SK-N-SH treated with all-trans-retinoic acid at 6 μM for 48 hours (cell line): ENCODE results near the gene DDX46.

ENCODE experiments used
- ATAC-seq: fragments of 200-7000 bp; cut with Tn5 transposase; 3 replicates; pipeline ENCODE4 v1.9.1; 2020; ENCODE audit warnings: mild to moderate bottlenecking, moderate library complexity
- ARNTL ChIP-seq: fragments of 450-650 bp; formaldehyde crosslinking; IDR thresholded peaks from 2 replicates; pipeline ENCODE4 v1.5.0; 2020; ENCODE audit warnings: low read depth, mild to moderate bottlenecking, moderate library complexity, borderline replicate concordance
- CSDC2 ChIP-seq: fragments of 250-450 bp; sonication (Bioruptor Pico); IDR thresholded peaks from 2 replicates; pipeline ENCODE4 v1.5.0; 2020; ENCODE audit warnings: mild to moderate bottlenecking, moderate library complexity
- CSRNP3 ChIP-seq: fragments of 250-450 bp; sonication (Bioruptor Pico); IDR thresholded peaks from 2 replicates; pipeline ENCODE4 v1.5.1; 2021; ENCODE audit warnings: mild to moderate bottlenecking, moderate library complexity
- GLIS3 ChIP-seq: fragments of 250-450 bp; sonication (Bioruptor Pico); IDR thresholded peaks from 2 replicates; pipeline ENCODE4 v1.5.0; 2020; ENCODE audit warnings: mild to moderate bottlenecking, moderate library complexity
- OSR1 ChIP-seq: fragments of 250-450 bp; sonication (Bioruptor Pico); IDR thresholded peaks from 2 replicates; pipeline ENCODE4 v1.8.0; 2022; ENCODE audit warnings: moderate library complexity, mild to moderate bottlenecking, inconsistent platforms
- POU6F1 ChIP-seq: fragments of 250-450 bp; sonication (Bioruptor Pico); IDR thresholded peaks from 2 replicates; pipeline ENCODE4 v1.8.0; 2021; ENCODE audit warnings: low read depth, mild to moderate bottlenecking, moderate library complexity, borderline replicate concordance
- TCF4 ChIP-seq: fragments of 250-450 bp; sonication (Bioruptor Pico); IDR thresholded peaks from 2 replicates; pipeline ENCODE4 v1.8.0; 2021; ENCODE audit warnings: mild to moderate bottlenecking, moderate library complexity, borderline replicate concordance
- ZC3H10 ChIP-seq: fragments of 250-450 bp; sonication (Bioruptor Pico); IDR thresholded peaks from 2 replicates; pipeline ENCODE4 v1.5.1; 2021; ENCODE audit warnings: mild to moderate bottlenecking, moderate library complexity
- ZFP3 ChIP-seq: fragments of 250-450 bp; sonication (Bioruptor Pico); IDR thresholded peaks from 2 replicates; pipeline ENCODE4 v1.5.0; 2020; ENCODE audit warnings: mild to moderate bottlenecking, moderate library complexity
- ZFP30 ChIP-seq: fragments of 450-650 bp; formaldehyde crosslinking; IDR thresholded peaks from 2 replicates; pipeline ENCODE4 v1.5.0; 2022; ENCODE audit warnings: mild to moderate bottlenecking, moderate library complexity
- TF ChIP-seq, protein P1 (sequence below): fragments of 250-450 bp; sonication (Bioruptor Pico); IDR thresholded peaks from 2 replicates; pipeline ENCODE4 v1.8.0; 2020; ENCODE audit warnings: mild to moderate bottlenecking, moderate library complexity, borderline replicate concordance
- TF ChIP-seq, protein P2 (sequence below): fragments of 250-450 bp; sonication (Bioruptor Pico); IDR thresholded peaks from 2 replicates; pipeline ENCODE4 v1.5.0; 2020; ENCODE audit warnings: mild to moderate bottlenecking, moderate library complexity

DDX46 gene

DNA sequence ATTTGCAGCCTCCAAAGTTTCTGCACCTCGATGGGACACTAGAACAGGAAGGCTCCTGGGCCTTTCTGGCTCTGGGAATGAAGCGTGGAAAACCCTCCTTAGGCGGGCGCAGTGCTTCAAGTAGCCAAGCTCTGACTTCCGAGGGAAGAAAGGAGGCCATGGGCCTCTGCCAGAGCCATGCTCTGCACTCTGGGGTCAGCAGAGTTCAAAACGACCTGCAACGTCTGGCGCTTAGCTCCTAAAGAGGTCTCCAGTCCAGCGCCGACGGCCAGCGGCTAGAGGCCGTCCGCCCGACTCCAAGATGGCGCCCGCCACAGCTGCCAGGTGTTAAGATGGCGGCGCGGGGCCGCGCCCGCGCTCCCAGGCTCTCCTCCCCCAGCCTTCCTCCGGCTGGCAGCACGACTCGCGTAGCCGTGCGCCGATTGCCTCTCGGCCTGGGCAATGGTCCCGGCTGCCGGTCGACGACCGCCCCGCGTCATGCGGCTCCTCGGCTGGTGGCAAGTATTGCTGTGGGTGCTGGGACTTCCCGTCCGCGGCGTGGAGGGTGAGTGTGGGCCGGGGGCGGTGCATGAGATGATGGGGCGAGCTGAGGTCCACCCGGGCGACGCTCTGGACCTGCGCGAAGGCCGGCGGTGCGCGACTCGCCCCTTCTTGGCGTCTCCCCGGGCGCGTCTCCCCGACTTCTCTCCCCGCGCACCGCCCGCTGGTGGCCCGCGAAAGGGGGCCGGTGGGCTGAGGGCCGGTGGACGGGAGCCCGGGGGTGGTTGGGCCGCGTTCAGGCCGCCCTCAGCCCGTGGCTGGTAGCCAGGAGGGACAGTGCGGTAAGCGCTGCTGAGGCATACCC lies 115.6 kb downstream of the DDX46 start, which contains the start of gene TXNDC15:
Gene TXNDC15, plus strand, starts transcription at position 385 of the 844 bp plus-strand sequence. Its CDS starts 57 bp downstream, at position 442.
- TF ChIP-seq ZFP30 (CRISPR knock-in tag) = no peak
- TF ChIP-seq, protein P1, sequence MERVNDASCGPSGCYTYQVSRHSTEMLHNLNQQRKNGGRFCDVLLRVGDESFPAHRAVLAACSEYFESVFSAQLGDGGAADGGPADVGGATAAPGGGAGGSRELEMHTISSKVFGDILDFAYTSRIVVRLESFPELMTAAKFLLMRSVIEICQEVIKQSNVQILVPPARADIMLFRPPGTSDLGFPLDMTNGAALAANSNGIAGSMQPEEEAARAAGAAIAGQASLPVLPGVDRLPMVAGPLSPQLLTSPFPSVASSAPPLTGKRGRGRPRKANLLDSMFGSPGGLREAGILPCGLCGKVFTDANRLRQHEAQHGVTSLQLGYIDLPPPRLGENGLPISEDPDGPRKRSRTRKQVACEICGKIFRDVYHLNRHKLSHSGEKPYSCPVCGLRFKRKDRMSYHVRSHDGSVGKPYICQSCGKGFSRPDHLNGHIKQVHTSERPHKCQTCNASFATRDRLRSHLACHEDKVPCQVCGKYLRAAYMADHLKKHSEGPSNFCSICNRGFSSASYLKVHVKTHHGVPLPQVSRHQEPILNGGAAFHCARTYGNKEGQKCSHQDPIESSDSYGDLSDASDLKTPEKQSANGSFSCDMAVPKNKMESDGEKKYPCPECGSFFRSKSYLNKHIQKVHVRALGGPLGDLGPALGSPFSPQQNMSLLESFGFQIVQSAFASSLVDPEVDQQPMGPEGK (CRISPR knock-in tag) = no peak
- TF ChIP-seq ZFP3 (CRISPR knock-in tag) = peak; percentile 86
- no peak for TF ChIP-seq CSRNP3
- TF ChIP-seq TCF4 = peak; percentile 23; the same call in 1 of the 2 replicates
- TF ChIP-seq CSDC2 (CRISPR knock-in tag) = peak; percentile 87; the same call in 1 of the 2 replicates
- TF ChIP-seq, protein P2, sequence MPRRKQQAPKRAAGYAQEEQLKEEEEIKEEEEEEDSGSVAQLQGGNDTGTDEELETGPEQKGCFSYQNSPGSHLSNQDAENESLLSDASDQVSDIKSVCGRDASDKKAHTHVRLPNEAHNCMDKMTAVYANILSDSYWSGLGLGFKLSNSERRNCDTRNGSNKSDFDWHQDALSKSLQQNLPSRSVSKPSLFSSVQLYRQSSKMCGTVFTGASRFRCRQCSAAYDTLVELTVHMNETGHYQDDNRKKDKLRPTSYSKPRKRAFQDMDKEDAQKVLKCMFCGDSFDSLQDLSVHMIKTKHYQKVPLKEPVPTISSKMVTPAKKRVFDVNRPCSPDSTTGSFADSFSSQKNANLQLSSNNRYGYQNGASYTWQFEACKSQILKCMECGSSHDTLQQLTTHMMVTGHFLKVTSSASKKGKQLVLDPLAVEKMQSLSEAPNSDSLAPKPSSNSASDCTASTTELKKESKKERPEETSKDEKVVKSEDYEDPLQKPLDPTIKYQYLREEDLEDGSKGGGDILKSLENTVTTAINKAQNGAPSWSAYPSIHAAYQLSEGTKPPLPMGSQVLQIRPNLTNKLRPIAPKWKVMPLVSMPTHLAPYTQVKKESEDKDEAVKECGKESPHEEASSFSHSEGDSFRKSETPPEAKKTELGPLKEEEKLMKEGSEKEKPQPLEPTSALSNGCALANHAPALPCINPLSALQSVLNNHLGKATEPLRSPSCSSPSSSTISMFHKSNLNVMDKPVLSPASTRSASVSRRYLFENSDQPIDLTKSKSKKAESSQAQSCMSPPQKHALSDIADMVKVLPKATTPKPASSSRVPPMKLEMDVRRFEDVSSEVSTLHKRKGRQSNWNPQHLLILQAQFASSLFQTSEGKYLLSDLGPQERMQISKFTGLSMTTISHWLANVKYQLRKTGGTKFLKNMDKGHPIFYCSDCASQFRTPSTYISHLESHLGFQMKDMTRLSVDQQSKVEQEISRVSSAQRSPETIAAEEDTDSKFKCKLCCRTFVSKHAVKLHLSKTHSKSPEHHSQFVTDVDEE (CRISPR knock-in tag) = peak; percentile 91
- TF ChIP-seq OSR1 (CRISPR knock-in tag) = no peak
- TF ChIP-seq GLIS3 (CRISPR knock-in tag) = peak; percentile 87
- TF ChIP-seq ZC3H10 (CRISPR knock-in tag) = 0 out of 2 replicates have a peak, but pooled peaks have one; percentile 34
- no peak for TF ChIP-seq POU6F1
- ATAC-seq = peak; percentile 93

DNA sequence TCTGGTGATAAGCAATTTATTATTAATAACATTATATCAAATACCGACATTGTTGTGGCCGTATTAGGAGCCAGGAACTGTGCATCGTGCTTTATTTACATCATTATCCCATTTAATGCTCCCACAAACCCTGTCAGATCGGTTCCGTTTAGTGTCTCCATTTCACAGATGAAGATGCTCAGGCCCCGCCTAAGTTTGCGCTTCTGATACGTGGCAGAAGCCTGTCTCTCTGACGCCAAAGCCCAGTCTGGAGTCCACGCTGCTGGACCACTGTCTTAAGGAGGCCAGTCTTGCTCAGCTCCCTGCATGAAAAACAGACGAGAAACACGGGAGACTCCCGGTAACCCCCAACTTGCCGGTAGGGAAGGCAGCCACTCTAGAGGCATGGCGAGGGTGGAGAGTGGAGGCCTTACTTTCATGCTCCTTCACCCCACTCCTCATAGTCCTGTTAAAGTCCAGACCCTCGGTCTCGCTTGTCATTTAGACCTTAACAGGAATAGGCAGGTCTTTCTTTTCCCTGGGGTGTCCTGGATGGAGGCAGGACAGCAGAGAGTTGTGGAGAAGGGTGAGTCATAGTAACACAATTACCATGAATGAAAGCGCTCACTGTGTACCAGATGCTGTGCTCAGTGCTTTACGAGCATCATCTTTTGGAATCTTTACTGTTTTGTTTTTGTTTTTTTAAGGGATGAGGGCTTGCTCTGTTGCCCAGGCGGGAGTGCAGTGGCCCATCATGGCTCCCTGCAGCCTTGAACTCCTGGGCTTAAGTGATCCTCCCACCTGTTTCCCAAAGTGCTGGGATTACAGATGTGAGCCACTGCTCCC lies 116.5 kb downstream of the DDX46 start:
- peak; percentile 80 for ATAC-seq
- TF ChIP-seq ARNTL (CRISPR knock-in tag) (no peak), ZFP30 (CRISPR knock-in tag) (no peak), GLIS3 (CRISPR knock-in tag) (no peak)
- TF ChIP-seq, protein P1 (CRISPR knock-in tag) = no peak
- TF ChIP-seq, protein P2 (CRISPR knock-in tag) = 0 out of 2 replicates have a peak, but pooled peaks have one; percentile 8
